ENCODE data around the gene GNAT1. TPM values are rescaled to one million over a fixed set of nuclear protein-coding genes. Genes with fewer than 3 reads are reported as not detected.

The GNAT1 gene
- total and polyA plus RNA-seq, 2 experiments from 2014 or later: not detected

- WGBS, 2 experiments (ENCODE audit: low coverage in 1 of 2, low lambda C conversion rate in 2 of 2, missing lambda C conversion rate in 2 of 2): 58 to 59% methylated on average over 10 of the region's 10 CpGs
Observed at GRCh38 chr3:50214824-50215223, 23.4 kb downstream of the GNAT1 start.

GRCh38 chr3:50215529-50215928, 24.1 kb downstream of the GNAT1 start:
- in situ Hi-C loops (cut with MboI): loop anchor here (25.0 kb wide), 1 partner anchor 322 kb away; no protein-coding TSS in a partner anchor
- Histone ChIP-seq H3K27me3 (replicated peaks; ENCODE audit: insufficient read depth) (no peaks in the 10 kb centered on the region), H3K79me2 (ENCODE audit: insufficient read depth) (no peaks in the 10 kb centered on the region), H3F3A (ENCODE audit: insufficient read depth) (no peaks in the 10 kb centered on the region), H3K9me2 (ENCODE audit: insufficient read depth) (no peaks in the 10 kb centered on the region), H2AFZ (no peak overlapping the region), H3K9ac (no peak overlapping the region), H3K4me2 (ENCODE audit: unreplicated experiment) (no peak overlapping the region), H3K36me3 (ENCODE audit: low read depth) (no peaks in the 10 kb centered on the region), H4K20me1 (ENCODE audit: insufficient read depth) (no peaks in the 10 kb centered on the region), H3K4me1 (ENCODE audit: insufficient read depth) (peaks cover 7% of the 10 kb centered on the region; the same call in 1 of the 2 replicates), H3K4me3 (no peak overlapping the region), H3K27ac (no peak overlapping the region), H3K9me3 (ENCODE audit: low read depth) (no peaks in the 10 kb centered on the region)
- DNase-seq: no peak
- 62 to 70% methylated on average over 8 to 9 of the region's 9 CpGs for WGBS, 2 experiments (ENCODE audit: low coverage in 1 of 2, low lambda C conversion rate in 2 of 2, missing lambda C conversion rate in 2 of 2)
- TF ChIP-seq EZH2 (IDR thresholded peaks at IDR 0.05; ENCODE audit: insufficient read depth, poor library complexity, severe bottlenecking): no peak
- no peak for TF ChIP-seq EZH2phosphoT487 (IDR thresholded peaks at IDR 0.05; ENCODE audit: insufficient read depth, low read depth)

More at GRCh38 chr3:50214824-50215223, 23.4 kb downstream of the GNAT1 start:
- no peaks in the 10 kb centered on the region for H3K9me2 ChIP-seq (ENCODE audit: insufficient read depth)
- no peak for DNase-seq
- TF ChIP-seq EZH2phosphoT487 (IDR thresholded peaks at IDR 0.05; ENCODE audit: insufficient read depth, low read depth) (no peak), EZH2 (IDR thresholded peaks at IDR 0.05; ENCODE audit: insufficient read depth, poor library complexity, severe bottlenecking) (no peak)
- H3K4me3 ChIP-seq: no peak overlapping the region
- no peaks in the 10 kb centered on the region for H3K36me3 ChIP-seq (ENCODE audit: low read depth)
- no peak overlapping the region for H2AFZ ChIP-seq
- H3K79me2 ChIP-seq (ENCODE audit: insufficient read depth): no peaks in the 10 kb centered on the region
- H3K4me2 ChIP-seq (ENCODE audit: unreplicated experiment): no peak overlapping the region
- H3K9ac ChIP-seq: no peak overlapping the region
- H4K20me1 ChIP-seq (ENCODE audit: insufficient read depth): no peaks in the 10 kb centered on the region
- peaks cover 7% of the 10 kb centered on the region; the same call in 1 of the 2 replicates for H3K4me1 ChIP-seq (ENCODE audit: insufficient read depth)
- H3F3A ChIP-seq (ENCODE audit: insufficient read depth): no peaks in the 10 kb centered on the region
- no peaks in the 10 kb centered on the region for H3K27me3 ChIP-seq (replicated peaks; ENCODE audit: insufficient read depth)
- no peak overlapping the region for H3K27ac ChIP-seq
- in situ Hi-C loops (cut with MboI): loop anchor here (25.0 kb wide), 1 partner anchor 322 kb away; no protein-coding TSS in a partner anchor
- no peaks in the 10 kb centered on the region for H3K9me3 ChIP-seq (ENCODE audit: low read depth)

- Histone ChIP-seq H3K79me2 (ENCODE audit: insufficient read depth) (no peaks in the 10 kb centered on the region), H3K4me2 (ENCODE audit: unreplicated experiment) (no peak overlapping the region), H3K9me2 (ENCODE audit: insufficient read depth) (no peaks in the 10 kb centered on the region), H3K27ac (no peak overlapping the region), H4K20me1 (ENCODE audit: insufficient read depth) (no peaks in the 10 kb centered on the region), H3F3A (ENCODE audit: insufficient read depth) (no peaks in the 10 kb centered on the region), H3K9me3 (ENCODE audit: low read depth) (no peaks in the 10 kb centered on the region), H2AFZ (no peak overlapping the region), H3K9ac (no peak overlapping the region), H3K4me1 (ENCODE audit: insufficient read depth) (no peaks in the 10 kb centered on the region), H3K36me3 (ENCODE audit: low read depth) (no peaks in the 10 kb centered on the region), H3K4me3 (no peak overlapping the region), H3K27me3 (replicated peaks; ENCODE audit: insufficient read depth) (no peaks in the 10 kb centered on the region)
- 43 to 51% methylated on average over 10 of the region's 10 CpGs for WGBS, 2 experiments (ENCODE audit: low coverage in 1 of 2, low lambda C conversion rate in 2 of 2, missing lambda C conversion rate in 2 of 2)
- TF ChIP-seq EZH2 (IDR thresholded peaks at IDR 0.05; ENCODE audit: insufficient read depth, poor library complexity, severe bottlenecking) (no peak), EZH2phosphoT487 (IDR thresholded peaks at IDR 0.05; ENCODE audit: insufficient read depth, low read depth) (no peak)
- in situ Hi-C loops (cut with MboI): loop anchor here (25.0 kb wide), 1 partner anchor 320 kb away; no protein-coding TSS in a partner anchor
- no peak for DNase-seq
Observed at GRCh38 chr3:50217681-50218080, 26.3 kb downstream of the GNAT1 start.

- DNase-seq: no peak
- TF ChIP-seq EZH2phosphoT487 (IDR thresholded peaks at IDR 0.05; ENCODE audit: insufficient read depth, low read depth): no peak
- TF ChIP-seq EZH2 (IDR thresholded peaks at IDR 0.05; ENCODE audit: insufficient read depth, poor library complexity, severe bottlenecking): no peak
- in situ Hi-C loops (cut with MboI): loop anchor here (25.0 kb wide), 1 partner anchor 319 kb away; no protein-coding TSS in a partner anchor
- no peak overlapping the region for H2AFZ ChIP-seq
- no peak overlapping the region for H3K4me2 ChIP-seq (ENCODE audit: unreplicated experiment)
- no peaks in the 10 kb centered on the region for H3K9me2 ChIP-seq (ENCODE audit: insufficient read depth)
- WGBS, 2 experiments (ENCODE audit: low coverage in 1 of 2, low lambda C conversion rate in 2 of 2, missing lambda C conversion rate in 2 of 2): 87 to 90% methylated on average over 17 of the region's 17 CpGs
- H3K36me3 ChIP-seq (ENCODE audit: low read depth): no peaks in the 10 kb centered on the region
- no peak overlapping the region for H3K9ac ChIP-seq
- no peak overlapping the region for H3K4me3 ChIP-seq
- H4K20me1 ChIP-seq (ENCODE audit: insufficient read depth): no peaks in the 10 kb centered on the region
- no peaks in the 10 kb centered on the region for H3K27me3 ChIP-seq (replicated peaks; ENCODE audit: insufficient read depth)
- H3K4me1 ChIP-seq (ENCODE audit: insufficient read depth): no peaks in the 10 kb centered on the region
- no peak overlapping the region for H3K27ac ChIP-seq
- no peaks in the 10 kb centered on the region for H3F3A ChIP-seq (ENCODE audit: insufficient read depth)
- H3K79me2 ChIP-seq (ENCODE audit: insufficient read depth): no peaks in the 10 kb centered on the region
- H3K9me3 ChIP-seq (ENCODE audit: low read depth): no peaks in the 10 kb centered on the region
Observed at GRCh38 chr3:50218448-50218847, 27.0 kb downstream of the GNAT1 start.
